ENCODE data around the gene KRTAP2-2.

- TF ChIP-seq CTCF (CRISPR knock-in tag; IDR thresholded peaks at IDR 0.05): no peak
- no peak for TF ChIP-seq TAF1 (CRISPR knock-in tag; IDR thresholded peaks at IDR 0.05)
- no peak for TF ChIP-seq ZNF883 (CRISPR knock-in tag; IDR thresholded peaks at IDR 0.05; ENCODE audit: not compliant biosample characterization)
- no peak for TF ChIP-seq MNT (IDR thresholded peaks at IDR 0.05)
- no peak for TF ChIP-seq RBAK (CRISPR knock-in tag; IDR thresholded peaks at IDR 0.05)
- TF ChIP-seq ZNF720 (CRISPR knock-in tag; IDR thresholded peaks at IDR 0.05): no peak
- no peak for TF ChIP-seq ZBTB7A (CRISPR knock-in tag; IDR thresholded peaks at IDR 0.05)
- TF ChIP-seq ASH2L (IDR thresholded peaks at IDR 0.05; ENCODE audit: insufficient read length, low read depth, low read length): no peak
- TF ChIP-seq TP53 (CRISPR knock-in tag; conservative IDR thresholded peaks at IDR 0.05): no peak
- no peak for TF ChIP-seq ZBTB40 (IDR thresholded peaks at IDR 0.05)
- no peak for TF ChIP-seq ZBTB40 (CRISPR knock-in tag; IDR thresholded peaks at IDR 0.05)
- TF ChIP-seq FOXP4 (CRISPR knock-in tag; IDR thresholded peaks at IDR 0.05): no peak
- TF ChIP-seq ZNF124 (CRISPR knock-in tag; IDR thresholded peaks at IDR 0.05): no peak
Observed at GRCh38 chr17:41060052-41060604, 5.1 kb upstream of the KRTAP2-2 start, which contains the start of gene KRTAP2-3.

All from HepG2 (cell line).